B cell (primary cell): Measurements from ENCODE around the gene MYH1. TPM values are rescaled to one million over a fixed set of nuclear protein-coding genes. Genes with fewer than 3 reads are reported as not detected.

Experiments used
- ATAC-seq: fragments of 200-7000 bp; cut with Tn5 transposase; one replicate; pipeline ENCODE4 v1.10.0; 2021; ENCODE audit warnings: low read depth, mild to moderate bottlenecking, moderate number of reproducible peaks, moderate library complexity
- CTCF ChIA-PET: fragments of 350-600 bp; sonication (Branson Sonifier 250); formaldehyde crosslinking; loops from one replicate; lab custom pipeline; 2021; ENCODE audit warnings: antibody characterized with exemption, inconsistent platforms; lab: Charles Lee
- POLR2A ChIA-PET: fragments of 350-600 bp; sonication (Branson Sonifier 250); formaldehyde crosslinking; loops from one replicate; lab custom pipeline; 2021; ENCODE audit warnings: antibody characterized with exemption; lab: Charles Lee
- DNase-seq: peaks from one replicate; pipeline ENCODE4 v3.0.0; 2013
- H2AFZ ChIP-seq: 2 replicates; pipeline ENCODE4 v1.6.1; 2012; ENCODE audit warnings: mild to moderate bottlenecking, low read depth, low read length; ENCODE audit not compliant: insufficient read depth, poor library complexity, severe bottlenecking
- H3K27ac ChIP-seq, 2 donors: 1 replicate in 1 of 2; 2 replicates in 1 of 2; pipeline ENCODE4 v1.5.1; 2012 to 2013; ENCODE audit warnings: low read length in 2 of 2, mild to moderate bottlenecking in 2 of 2, moderate library complexity in 1 of 2
- H3K27me3 ChIP-seq, 4 experiments: fragments of 200-600 bp in 1 of 4; sonication (generic) in 1 of 4; replicated peaks in 1 of 4; 1 replicate in 2 of 4; 2 replicates in 2 of 4; pipeline versions ENCODE4 v1.6.1 to v1.7.0; 2013 to 2016; ENCODE audit warnings: low read length in 3 of 4, mild to moderate bottlenecking in 2 of 4, mixed read lengths in 1 of 4, moderate library complexity in 1 of 4; ENCODE audit not compliant: insufficient read depth in 4 of 4, control insufficient read depth in 3 of 4; ENCODE audit errors: control extremely low read depth in 1 of 4
- H3K36me3 ChIP-seq, 2 experiments: replicated peaks in 1 of 2; 1 replicate in 1 of 2; 2 replicates in 1 of 2; pipeline versions ENCODE4 v1.6.1 to v1.7.1; 2013; ENCODE audit warnings: low read length in 1 of 2; ENCODE audit not compliant: insufficient read depth in 2 of 2, control insufficient read depth in 1 of 2; ENCODE audit errors: control extremely low read depth in 1 of 2, extremely low read depth in 1 of 2
- H3K4me1 ChIP-seq, 2 donors: fragments of 200-600 bp in 1 of 2; sonication (generic) in 1 of 2; 1 replicate in 1 of 2; 2 replicates in 1 of 2; pipeline versions ENCODE4 v1.5.1 to v1.6.1; 2013 to 2017; ENCODE audit warnings: low read length in 2 of 2; ENCODE audit not compliant: control insufficient read depth in 2 of 2, insufficient read depth in 2 of 2
- H3K4me2 ChIP-seq: replicated peaks from 2 replicates; pipeline ENCODE3; 2012; ENCODE audit warnings: mild to moderate bottlenecking, low read depth, low read length; ENCODE audit not compliant: poor library complexity, severe bottlenecking
- H3K4me3 ChIP-seq, 5 experiments: fragments of 200-600 bp in 1 of 5; sonication (generic) in 1 of 5; 1 replicate in 3 of 5; 2 replicates in 2 of 5; pipeline versions ENCODE4 v1.5.1 to v1.7.0; 2011 to 2016; ENCODE audit warnings: low read length in 4 of 5, mild to moderate bottlenecking in 4 of 5, low read depth in 2 of 5, control low read depth in 1 of 5, moderate library complexity in 1 of 5; ENCODE audit not compliant: insufficient read depth in 1 of 5; ENCODE audit errors: control extremely low read depth in 1 of 5, extremely low read depth in 1 of 5
- H3K79me2 ChIP-seq: fragments of 200-600 bp; sonication (generic); one replicate; pipeline ENCODE4 v1.6.0; 2016; ENCODE audit warnings: low read length; ENCODE audit not compliant: control insufficient read depth, insufficient read depth
- H3K9ac ChIP-seq: fragments of 200-600 bp; sonication (generic); 2 replicates; pipeline ENCODE4 v1.6.1; 2017; ENCODE audit warnings: mild to moderate bottlenecking, low read length, moderate library complexity
- H3K9me3 ChIP-seq, 3 donors: one replicate each; pipeline versions ENCODE4 v1.6.1 to v1.7.1; 2013; ENCODE audit warnings: low read length in 2 of 3; ENCODE audit not compliant: control insufficient read depth in 2 of 3, insufficient read depth in 1 of 3; ENCODE audit errors: control extremely low read depth in 1 of 3
- H4K20me1 ChIP-seq: 2 replicates; pipeline ENCODE4 v1.6.0; 2012; ENCODE audit warnings: mild to moderate bottlenecking, low read length; ENCODE audit not compliant: insufficient read depth, control insufficient read depth, poor library complexity, severe bottlenecking
- H3K27ac Mint-ChIP-seq: one replicate; pipeline ENCODE4 v1.8.0; 2021; ENCODE audit warnings: mixed read lengths
- H3K27me3 Mint-ChIP-seq: one replicate; pipeline ENCODE4 v1.8.0; 2021; ENCODE audit warnings: mixed read lengths
- H3K4me1 Mint-ChIP-seq: one replicate; pipeline ENCODE4 v1.8.0; 2021; ENCODE audit warnings: mixed read lengths
- H3K4me3 Mint-ChIP-seq: one replicate; pipeline ENCODE4 v1.8.0; 2021; ENCODE audit warnings: mixed read lengths
- H3K9me3 Mint-ChIP-seq: one replicate; pipeline ENCODE4 v1.8.0; 2022; ENCODE audit warnings: mixed read lengths; ENCODE audit not compliant: insufficient read depth
- EZH2 ChIP-seq: IDR thresholded peaks from 2 replicates; pipeline ENCODE4 v1.6.1; 2012; ENCODE audit warnings: borderline replicate concordance, low read depth, mild to moderate bottlenecking, moderate library complexity, low read length; ENCODE audit not compliant: insufficient read depth, poor library complexity, severe bottlenecking
- WGBS: methylation state at CpG from one replicate; pipeline ENCODE4 v1.1.5; 2013; ENCODE audit warnings: missing lambda C conversion rate; ENCODE audit not compliant: insufficient coverage; 5-methylcytosine and 5-hydroxymethylcytosine counted together
- intact Hi-C: fragments of 100-400 bp; cut with micrococcal nuclease; formaldehyde crosslinking; loops from one replicate; pipeline ENCODE4 v1.10.0; 2022
- polyA plus RNA-seq: library from polyadenylated mRNA; depleted of rRNA; stranded (reverse); fragments of >200 nt; gene quantifications from 2 replicates; pipeline ENCODE4 v1.2.3, GENCODE V29; 2012
- total RNA-seq, 2 donors: library from RNA; stranded (reverse); fragments of 120-200 nt in 1 of 2; gene quantifications; 1 replicate in 1 of 2; 2 replicates in 1 of 2; pipeline versions ENCODE4 v1.2.3 to v1.2.4, GENCODE V29; 2013 to 2022
- TF ChIP-seq, protein P1 (sequence below): fragments of 200-600 bp; IDR thresholded peaks from one replicate; pipeline ENCODE4 v1.8.0; 2022; ENCODE audit warnings: antibody characterized with exemption, mild to moderate bottlenecking

Gene MYH1
- total and polyA plus RNA-seq, 2 donors (not counting 1 experiment from before 2014, with no cell fraction given), result not detected

- Mint-ChIP-seq H3K4me3 (no peak overlapping the region), H3K27me3 (peaks cover 31% of the 10 kb centered on the region), H3K9me3 (peaks cover 2% of the 10 kb centered on the region), H3K4me1 (no peaks in the 10 kb centered on the region), H3K27ac (no peak overlapping the region)
- no peak overlapping the region for H3K4me2 ChIP-seq
- H4K20me1 ChIP-seq, result no peaks in the 10 kb centered on the region
- no peaks in the 10 kb centered on the region for H3K9me3 ChIP-seq
- H3K4me3 ChIP-seq, result no peak overlapping the region
- no peak for TF ChIP-seq EZH2
- TF ChIP-seq, protein P1, sequence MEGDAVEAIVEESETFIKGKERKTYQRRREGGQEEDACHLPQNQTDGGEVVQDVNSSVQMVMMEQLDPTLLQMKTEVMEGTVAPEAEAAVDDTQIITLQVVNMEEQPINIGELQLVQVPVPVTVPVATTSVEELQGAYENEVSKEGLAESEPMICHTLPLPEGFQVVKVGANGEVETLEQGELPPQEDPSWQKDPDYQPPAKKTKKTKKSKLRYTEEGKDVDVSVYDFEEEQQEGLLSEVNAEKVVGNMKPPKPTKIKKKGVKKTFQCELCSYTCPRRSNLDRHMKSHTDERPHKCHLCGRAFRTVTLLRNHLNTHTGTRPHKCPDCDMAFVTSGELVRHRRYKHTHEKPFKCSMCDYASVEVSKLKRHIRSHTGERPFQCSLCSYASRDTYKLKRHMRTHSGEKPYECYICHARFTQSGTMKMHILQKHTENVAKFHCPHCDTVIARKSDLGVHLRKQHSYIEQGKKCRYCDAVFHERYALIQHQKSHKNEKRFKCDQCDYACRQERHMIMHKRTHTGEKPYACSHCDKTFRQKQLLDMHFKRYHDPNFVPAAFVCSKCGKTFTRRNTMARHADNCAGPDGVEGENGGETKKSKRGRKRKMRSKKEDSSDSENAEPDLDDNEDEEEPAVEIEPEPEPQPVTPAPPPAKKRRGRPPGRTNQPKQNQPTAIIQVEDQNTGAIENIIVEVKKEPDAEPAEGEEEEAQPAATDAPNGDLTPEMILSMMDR, result no peak
- H3K9ac ChIP-seq, result no peak overlapping the region
- POLR2A ChIA-PET, result no interaction called here
- no peaks in the 10 kb centered on the region for H3K36me3 ChIP-seq
- ATAC-seq (no peak), DNase-seq (no peak)
- H3K79me2 ChIP-seq, result no peaks in the 10 kb centered on the region
- no peak overlapping the region for H3K27ac ChIP-seq
- no peaks in the 10 kb centered on the region for H3K4me1 ChIP-seq
- CTCF ChIA-PET, result no interaction called here
- H2AFZ ChIP-seq, result no peak overlapping the region
- intact Hi-C loops, result no loop called here
- 98% methylated on average over 4 of the region's 4 CpGs for WGBS
- H3K27me3 ChIP-seq, result no peaks in the 10 kb centered on the region
These were observed 58.3 kb downstream of the MYH1 start for GRCh38 chr17:10460062-10460461.

DNA sequence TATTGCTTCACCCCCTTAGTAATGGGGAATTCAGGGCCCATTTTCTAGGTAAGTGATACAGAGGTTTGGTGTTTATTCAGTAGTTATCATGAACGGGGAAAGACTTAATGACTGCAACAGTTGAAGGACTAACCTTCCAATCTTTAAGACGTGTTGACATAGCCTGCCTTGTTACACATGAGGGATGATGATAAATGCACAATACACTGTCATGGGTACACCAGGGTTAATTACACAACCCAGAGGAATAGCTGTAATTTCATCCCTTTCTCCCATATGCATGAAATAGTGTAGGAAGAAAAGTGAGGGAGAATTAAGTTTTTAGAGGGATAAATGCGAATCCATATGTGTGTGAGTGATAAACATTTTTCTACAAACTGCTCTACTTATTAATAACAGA lies 59.6 kb downstream of the MYH1 start:
- intact Hi-C loops, result no loop called here
- ChIA-PET POLR2A (no interaction called here), CTCF (no interaction called here)
- H3K4me1 Mint-ChIP-seq, result no peaks in the 10 kb centered on the region
- H3K36me3 ChIP-seq, result no peaks in the 10 kb centered on the region
- no peaks in the 10 kb centered on the region for H3K79me2 ChIP-seq
- ATAC-seq (no peak), DNase-seq (no peak)
- no peak overlapping the region for H3K27ac Mint-ChIP-seq
- H3K27ac ChIP-seq, result no peak overlapping the region
- no peak overlapping the region for H3K4me3 Mint-ChIP-seq
- H4K20me1 ChIP-seq, result no peaks in the 10 kb centered on the region
- no peak overlapping the region for H3K4me2 ChIP-seq
- TF ChIP-seq EZH2, result no peak
- TF ChIP-seq, protein P1, result no peak
- H3K27me3 Mint-ChIP-seq, result peaks cover 20% of the 10 kb centered on the region
- H3K9ac ChIP-seq, result no peak overlapping the region
- 100% methylated on average over 1 of the region's 3 CpGs for WGBS
- H2AFZ ChIP-seq, result no peak overlapping the region
- H3K4me1 ChIP-seq, result no peaks in the 10 kb centered on the region
- no peak overlapping the region for H3K4me3 ChIP-seq
- H3K27me3 ChIP-seq, result no peaks in the 10 kb centered on the region
- no peaks in the 10 kb centered on the region for H3K9me3 Mint-ChIP-seq
- H3K9me3 ChIP-seq, result peaks cover 0 to 1% (median 0%) of the 10 kb centered on the region in 3 donors
